Osteoblast (primary cell): ENCODE measurements around the gene PRAMEF20. TPM values are rescaled to one million over a fixed set of nuclear protein-coding genes. Genes with fewer than 3 reads are reported as not detected.
"Not testable (repeated sequence)": the region's sequence is repeated elsewhere in the genome, so short reads cannot be mapped to it uniquely, and the experiment has no call there.

Experiments used
- DNase-seq: peaks from one replicate; pipeline ENCODE4 v3.0.0; 2011; ENCODE audit warnings: low spot score, mixed read lengths; ENCODE audit not compliant: insufficient read length; ENCODE audit errors: missing footprints
- H2AFZ ChIP-seq: 2 replicates; pipeline ENCODE4 v1.6.0; 2011; ENCODE audit warnings: mild to moderate bottlenecking, low read length
- H3K27ac ChIP-seq: 2 replicates; pipeline ENCODE4 v1.5.1; 2011; ENCODE audit warnings: mild to moderate bottlenecking, low read depth, low read length, moderate library complexity
- H3K27me3 ChIP-seq: 2 replicates; pipeline ENCODE4 v1.6.0; 2012; ENCODE audit warnings: mild to moderate bottlenecking, control low read depth, inconsistent platforms, low read length, moderate library complexity; ENCODE audit not compliant: insufficient read depth
- H3K36me3 ChIP-seq: 2 replicates; pipeline ENCODE4 v1.5.1; 2011; ENCODE audit warnings: mild to moderate bottlenecking, low read length, control low read depth, moderate library complexity; ENCODE audit not compliant: insufficient read depth
- H3K4me1 ChIP-seq: 2 replicates; pipeline ENCODE4 v1.5.1; 2011; ENCODE audit warnings: mild to moderate bottlenecking, low read length, control low read depth, moderate library complexity; ENCODE audit not compliant: insufficient read depth
- H3K4me2 ChIP-seq: 2 replicates; pipeline ENCODE4 v1.6.0; 2011; ENCODE audit warnings: mild to moderate bottlenecking, low read length; ENCODE audit not compliant: insufficient read depth
- H3K4me3 ChIP-seq: fragments of 200-600 bp; sonication (generic); 3 replicates; pipeline ENCODE4 v1.5.1; 2012; ENCODE audit warnings: mild to moderate bottlenecking, low read length, inconsistent platforms; ENCODE audit not compliant: insufficient read depth
- H3K79me2 ChIP-seq: 2 replicates; pipeline ENCODE4 v1.6.0; 2012; ENCODE audit warnings: mild to moderate bottlenecking, low read length, control low read depth, inconsistent platforms; ENCODE audit not compliant: insufficient read depth
- H3K9me3 ChIP-seq: 2 replicates; pipeline ENCODE4 v1.5.1; 2011; ENCODE audit warnings: low read depth, low read length, control low read depth
- H4K20me1 ChIP-seq: 2 replicates; pipeline ENCODE4 v1.6.0; 2012; ENCODE audit warnings: mild to moderate bottlenecking, low read length, control low read depth; ENCODE audit not compliant: insufficient read depth
- CTCF ChIP-seq: IDR thresholded peaks from 2 replicates; pipeline ENCODE4 v1.5.1; 2011; ENCODE audit warnings: mild to moderate bottlenecking, low read depth, low read length, moderate library complexity; ENCODE audit errors: extremely low read depth
- total RNA-seq: library from RNA; depleted of rRNA; stranded (reverse); fragments of >200 nt; gene quantifications from 2 replicates; pipeline ENCODE4 v1.2.3, GENCODE V29; 2012

The PRAMEF20 gene
- total RNA-seq, 1 donor, result not detected

GRCh38 chr1:13435458-13435857 is 25.2 kb downstream of the PRAMEF20 start:
- Histone ChIP-seq H4K20me1 (no peaks in the 10 kb centered on the region), H3K27ac (no peak overlapping the region), H3K4me2 (no peak overlapping the region), H3K4me1 (no peaks in the 10 kb centered on the region), H2AFZ (no peak overlapping the region), H3K4me3 (no peak overlapping the region), H3K27me3 (no peaks in the 10 kb centered on the region), H3K36me3 (no peaks in the 10 kb centered on the region), H3K9me3 (no peaks in the 10 kb centered on the region), H3K79me2 (no peaks in the 10 kb centered on the region)
- DNase-seq, result no peak
- no peak for TF ChIP-seq CTCF

DNA sequence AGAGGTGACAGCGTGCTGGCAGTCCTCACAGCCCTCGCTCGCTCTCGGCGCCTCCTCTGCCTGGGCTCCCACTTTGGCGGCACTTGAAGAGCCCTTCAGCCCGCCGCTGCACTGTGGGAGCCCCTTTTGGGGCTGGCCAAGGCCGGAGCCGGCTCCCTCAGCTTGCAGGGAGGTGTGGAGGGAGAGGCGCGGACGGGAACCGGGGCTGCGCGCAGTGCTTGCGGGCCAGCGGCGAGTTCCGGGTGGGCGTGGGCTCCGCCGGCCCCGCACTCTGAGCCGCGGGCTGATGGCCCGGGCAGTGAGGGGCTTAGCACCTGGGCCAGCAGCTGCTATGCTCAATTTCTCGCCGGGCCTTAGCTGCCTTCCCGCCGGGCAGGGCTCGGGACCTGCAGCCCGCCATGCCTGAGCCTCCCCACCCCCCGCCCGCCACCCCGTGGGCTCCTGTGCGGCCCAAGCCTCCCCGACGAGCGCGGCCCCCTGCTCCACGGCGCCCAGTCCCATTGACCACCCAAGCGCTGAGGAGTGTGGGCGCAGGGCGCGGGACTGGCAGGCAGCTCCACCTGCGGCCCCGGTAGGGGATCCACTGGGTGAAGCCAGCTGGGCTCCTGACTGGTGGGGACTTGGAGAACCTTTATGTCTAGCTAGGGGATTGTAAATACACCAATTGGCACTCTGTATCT is 29.0 kb downstream of the PRAMEF20 start:
- not testable (repeated sequence) for H2AFZ ChIP-seq, H3K9me3 ChIP-seq, H3K4me2 ChIP-seq, H4K20me1 ChIP-seq, H3K36me3 ChIP-seq, H3K79me2 ChIP-seq, H3K27me3 ChIP-seq, H3K4me1 ChIP-seq, H3K4me3 ChIP-seq, H3K27ac ChIP-seq, DNase-seq

DNA sequence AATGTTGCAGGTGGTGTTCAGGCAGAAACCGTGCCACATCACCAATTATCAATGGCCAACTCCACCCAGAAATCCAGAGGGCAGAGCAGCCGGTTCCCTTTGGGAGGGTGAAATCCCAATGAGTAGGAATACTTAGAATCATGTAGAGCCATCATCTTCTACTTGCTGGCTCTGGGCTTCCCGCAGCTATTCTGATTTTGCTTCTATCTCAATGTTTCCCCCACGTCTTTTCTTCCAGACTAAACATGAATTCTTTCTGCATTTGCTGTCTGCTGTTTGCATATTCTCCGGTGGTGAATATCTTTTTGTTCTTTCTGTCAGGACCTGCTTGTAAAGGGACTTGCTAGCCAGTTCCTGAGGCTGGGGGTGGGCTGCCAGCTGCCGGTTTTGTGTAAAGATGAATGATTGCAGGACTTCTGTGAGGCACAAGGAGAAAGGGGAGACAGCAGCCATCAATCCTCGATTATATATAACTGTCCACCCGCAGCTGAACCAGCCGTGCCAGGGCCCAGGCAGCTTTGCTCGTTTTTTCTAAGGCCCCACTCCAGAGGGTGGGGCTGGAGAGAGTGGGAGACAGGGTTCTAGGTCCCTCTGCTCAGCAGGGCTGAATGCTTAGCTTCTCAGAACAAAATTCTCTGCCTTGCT is 33.2 kb downstream of the PRAMEF20 start:
- H3K9me3 ChIP-seq, result no peaks in the 10 kb centered on the region
- H3K79me2 ChIP-seq, result no peaks in the 10 kb centered on the region
- peak; percentile 81 for DNase-seq
- no peak overlapping the region for H3K27ac ChIP-seq
- no peak overlapping the region for H2AFZ ChIP-seq
- H3K4me2 ChIP-seq, result no peak overlapping the region
- H4K20me1 ChIP-seq, result no peaks in the 10 kb centered on the region
- TF ChIP-seq CTCF, result no peak
- H3K4me1 ChIP-seq, result no peaks in the 10 kb centered on the region
- H3K27me3 ChIP-seq, result no peaks in the 10 kb centered on the region
- H3K4me3 ChIP-seq, result no peak overlapping the region
- no peaks in the 10 kb centered on the region for H3K36me3 ChIP-seq

DNA sequence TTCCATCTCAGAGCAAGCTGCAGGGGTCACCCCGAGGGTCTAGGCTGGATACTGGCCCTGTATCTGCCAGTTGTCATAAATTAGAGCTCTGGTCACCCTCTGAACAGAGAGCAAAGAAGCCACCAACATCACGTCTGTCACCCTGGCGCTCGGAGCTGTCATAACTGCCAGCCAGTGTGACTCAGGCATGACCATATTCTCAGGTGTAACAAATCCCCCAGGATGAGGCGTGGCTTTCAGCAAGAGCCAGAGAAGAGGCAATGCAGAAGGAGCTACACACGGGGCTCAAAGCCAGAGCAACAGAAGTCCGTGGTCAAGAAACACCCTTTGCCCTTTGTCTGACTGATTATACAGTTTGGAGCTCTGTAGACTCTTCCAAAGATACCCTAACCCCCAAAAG is 40.0 kb downstream of the PRAMEF20 start:
- no peaks in the 10 kb centered on the region for H3K4me1 ChIP-seq
- H3K9me3 ChIP-seq, result no peaks in the 10 kb centered on the region
- no peaks in the 10 kb centered on the region for H4K20me1 ChIP-seq
- no peaks in the 10 kb centered on the region for H3K79me2 ChIP-seq
- no peaks in the 10 kb centered on the region for H3K27me3 ChIP-seq
- H3K36me3 ChIP-seq, result no peaks in the 10 kb centered on the region
- H3K27ac ChIP-seq, result no peak overlapping the region
- H3K4me3 ChIP-seq, result no peak overlapping the region
- no peak overlapping the region for H2AFZ ChIP-seq
- TF ChIP-seq CTCF, result no peak
- no peak for DNase-seq
- no peak overlapping the region for H3K4me2 ChIP-seq
